ENCODE measurements around the gene CDC34. TPM values are rescaled to one million over a fixed set of nuclear protein-coding genes. Genes with fewer than 3 reads are reported as not detected.

Gene CDC34
- total and polyA plus RNA-seq, 5 donors from 2014 or later = 32.2 to 39.2 (median 36.9) TPM

GRCh38 chr19:560121-560520, 28.6 kb downstream of the CDC34 start:
- DNase-seq (no peak), ATAC-seq (ENCODE audit: low read depth in 2 of 2) (no peak)
- Mint-ChIP-seq H3K4me1 (no peaks in the 10 kb centered on the region), H3K36me3 (no peaks in the 10 kb centered on the region), H3K27me3 (no peaks in the 10 kb centered on the region), H3K27ac (no peak overlapping the region), H3K4me3 (peak overlapping the region in 1 of 4 donors; percentile 15), H3K9me3 (no peaks in the 10 kb centered on the region)
- no peaks in the 10 kb centered on the region for H3K27me3 ChIP-seq (ENCODE audit: control insufficient read depth, insufficient read depth, low read length)
- no peaks in the 10 kb centered on the region for H3K4me1 ChIP-seq (ENCODE audit: control insufficient read depth, insufficient read depth, low read length, poor library complexity, severe bottlenecking)
- no peaks in the 10 kb centered on the region for H3K36me3 ChIP-seq (ENCODE audit: control insufficient read depth, insufficient read depth, low read length)
- no peaks in the 10 kb centered on the region for H3K9me3 ChIP-seq (ENCODE audit: control insufficient read depth in 2 of 2, low read length in 2 of 2)
- H3K27ac ChIP-seq (ENCODE audit: insufficient read depth, low read length, poor library complexity, severe bottlenecking) = no peak overlapping the region
- no peak overlapping the region for H3K4me3 ChIP-seq (ENCODE audit: low read depth, low read length)

GRCh38 chr19:566403-566802, 34.8 kb downstream of the CDC34 start:
- H3K9me3 ChIP-seq (ENCODE audit: control insufficient read depth in 2 of 2, low read length in 2 of 2) = no peaks in the 10 kb centered on the region
- Mint-ChIP-seq H3K27me3 (peaks cover 9% of the 10 kb centered on the region), H3K4me3 (peak overlapping the region in 2 of 4 donors; percentile 38 to 46), H3K27ac (no peak overlapping the region), H3K9me3 (peaks cover 0 to 4% (median 0%) of the 10 kb centered on the region in 7 donors), H3K36me3 (no peaks in the 10 kb centered on the region), H3K4me1 (peaks cover 0 to 12% (median 8%) of the 10 kb centered on the region in 4 donors)
- DNase-seq (no peak), ATAC-seq (ENCODE audit: low read depth in 2 of 2) (no peak)
- H3K4me3 ChIP-seq (ENCODE audit: low read depth, low read length) = no peak overlapping the region
- H3K27ac ChIP-seq (ENCODE audit: insufficient read depth, low read length, poor library complexity, severe bottlenecking) = no peak overlapping the region
- H3K27me3 ChIP-seq (ENCODE audit: control insufficient read depth, insufficient read depth, low read length) = no peaks in the 10 kb centered on the region
- peaks cover 3% of the 10 kb centered on the region for H3K4me1 ChIP-seq (ENCODE audit: control insufficient read depth, insufficient read depth, low read length, poor library complexity, severe bottlenecking)
- no peaks in the 10 kb centered on the region for H3K36me3 ChIP-seq (ENCODE audit: control insufficient read depth, insufficient read depth, low read length)

GRCh38 chr19:566844-567243, 35.3 kb downstream of the CDC34 start:
- DNase-seq = no peak
- Mint-ChIP-seq H3K9me3 (peaks cover 0 to 4% (median 0%) of the 10 kb centered on the region in 7 donors), H3K27me3 (peaks cover 9% of the 10 kb centered on the region), H3K4me1 (peaks cover 0 to 12% (median 9%) of the 10 kb centered on the region in 4 donors), H3K36me3 (no peaks in the 10 kb centered on the region), H3K27ac (no peak overlapping the region), H3K4me3 (peak overlapping the region in 1 of 4 donors; percentile 46)
- Histone ChIP-seq H3K27ac (ENCODE audit: insufficient read depth, low read length, poor library complexity, severe bottlenecking) (no peak overlapping the region), H3K27me3 (ENCODE audit: control insufficient read depth, insufficient read depth, low read length) (no peaks in the 10 kb centered on the region), H3K36me3 (ENCODE audit: control insufficient read depth, insufficient read depth, low read length) (no peaks in the 10 kb centered on the region), H3K9me3 (ENCODE audit: control insufficient read depth in 2 of 2, low read length in 2 of 2) (no peaks in the 10 kb centered on the region), H3K4me3 (ENCODE audit: low read depth, low read length) (no peak overlapping the region), H3K4me1 (ENCODE audit: control insufficient read depth, insufficient read depth, low read length, poor library complexity, severe bottlenecking) (peaks cover 7% of the 10 kb centered on the region)
- no peak for ATAC-seq (ENCODE audit: low read depth in 2 of 2)

GRCh38 chr19:567296-567900, 35.8 kb downstream of the CDC34 start:
- H3K4me1 Mint-ChIP-seq = peaks cover 0 to 14% (median 9%) of the 10 kb centered on the region in 4 donors
- DNase-seq = no peak
- Histone ChIP-seq H3K36me3 (ENCODE audit: control insufficient read depth, insufficient read depth, low read length) (no peaks in the 10 kb centered on the region), H3K27me3 (ENCODE audit: control insufficient read depth, insufficient read depth, low read length) (no peaks in the 10 kb centered on the region), H3K9me3 (ENCODE audit: control insufficient read depth in 2 of 2, low read length in 2 of 2) (no peaks in the 10 kb centered on the region), H3K27ac (ENCODE audit: insufficient read depth, low read length, poor library complexity, severe bottlenecking) (no peak overlapping the region), H3K4me3 (ENCODE audit: low read depth, low read length) (no peak overlapping the region), H3K4me1 (ENCODE audit: control insufficient read depth, insufficient read depth, low read length, poor library complexity, severe bottlenecking) (peaks cover 9% of the 10 kb centered on the region)
- peak overlapping the region in 1 of 4 donors; percentile 46 for H3K4me3 Mint-ChIP-seq
- no peak for ATAC-seq (ENCODE audit: low read depth in 2 of 2)
- H3K9me3 Mint-ChIP-seq = peaks cover 0 to 4% (median 0%) of the 10 kb centered on the region in 7 donors
- peaks cover 9% of the 10 kb centered on the region for H3K27me3 Mint-ChIP-seq
- H3K27ac Mint-ChIP-seq = no peak overlapping the region
- H3K36me3 Mint-ChIP-seq = no peaks in the 10 kb centered on the region

DNA sequence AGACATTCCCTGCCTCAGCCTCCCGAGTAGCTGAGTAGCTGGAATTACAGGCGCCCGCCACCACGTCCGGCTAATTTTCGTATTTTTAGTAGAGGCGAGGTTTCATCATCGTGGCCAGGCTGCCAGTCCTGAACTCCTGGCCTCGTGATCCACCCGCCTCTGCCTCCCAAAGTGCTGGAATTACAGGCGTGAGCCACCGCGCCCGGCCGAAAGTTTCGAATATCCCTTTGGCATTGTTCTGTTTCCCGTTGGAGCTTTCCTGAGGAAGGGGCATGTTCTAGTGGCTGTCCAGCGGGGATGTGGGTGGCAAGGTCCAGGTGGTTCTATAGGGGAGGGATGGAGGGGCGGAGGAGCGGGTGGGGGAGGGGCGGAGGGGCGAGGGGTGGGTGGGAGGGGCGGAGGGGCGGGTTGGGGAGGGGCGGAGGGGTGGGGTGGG, 38.7 kb downstream of the CDC34 start:
- H3K4me3 ChIP-seq (ENCODE audit: low read depth, low read length) = no peak overlapping the region
- Mint-ChIP-seq H3K4me1 (peaks cover 0 to 34% (median 18%) of the 10 kb centered on the region in 4 donors), H3K27me3 (peaks cover 9% of the 10 kb centered on the region), H3K4me3 (peak overlapping the region; percentile 78 to 94 (median 85)), H3K27ac (peak overlapping the region; percentile 62 to 80 (median 63)), H3K9me3 (peaks cover 0 to 4% (median 0%) of the 10 kb centered on the region in 7 donors), H3K36me3 (no peaks in the 10 kb centered on the region)
- no peak overlapping the region for H3K27ac ChIP-seq (ENCODE audit: insufficient read depth, low read length, poor library complexity, severe bottlenecking)
- peaks cover 32% of the 10 kb centered on the region for H3K4me1 ChIP-seq (ENCODE audit: control insufficient read depth, insufficient read depth, low read length, poor library complexity, severe bottlenecking)
- H3K36me3 ChIP-seq (ENCODE audit: control insufficient read depth, insufficient read depth, low read length) = no peaks in the 10 kb centered on the region
- DNase-seq (no peak), ATAC-seq (ENCODE audit: low read depth in 2 of 2) (no peak)
- no peaks in the 10 kb centered on the region for H3K9me3 ChIP-seq (ENCODE audit: control insufficient read depth in 2 of 2, low read length in 2 of 2)
- H3K27me3 ChIP-seq (ENCODE audit: control insufficient read depth, insufficient read depth, low read length) = no peaks in the 10 kb centered on the region

- H3K9me3 ChIP-seq (ENCODE audit: control insufficient read depth in 2 of 2, low read length in 2 of 2) = no peaks in the 10 kb centered on the region
- Mint-ChIP-seq H3K27ac (peak overlapping the region; percentile 94 to 99 (median 98)), H3K36me3 (no peaks in the 10 kb centered on the region), H3K4me3 (peak overlapping the region; percentile 91 to 99 (median 94)), H3K9me3 (peaks cover 0 to 4% (median 0%) of the 10 kb centered on the region in 7 donors), H3K27me3 (peaks cover 9% of the 10 kb centered on the region), H3K4me1 (peaks cover 0 to 37% (median 18%) of the 10 kb centered on the region in 4 donors)
- peak overlapping the region; percentile 94 for H3K27ac ChIP-seq (ENCODE audit: insufficient read depth, low read length, poor library complexity, severe bottlenecking)
- H3K36me3 ChIP-seq (ENCODE audit: control insufficient read depth, insufficient read depth, low read length) = no peaks in the 10 kb centered on the region
- peak; percentile 35 to 76 (median 52) for DNase-seq
- H3K27me3 ChIP-seq (ENCODE audit: control insufficient read depth, insufficient read depth, low read length) = no peaks in the 10 kb centered on the region
- no peak for ATAC-seq (ENCODE audit: low read depth in 2 of 2)
- H3K4me3 ChIP-seq (ENCODE audit: low read depth, low read length) = peak overlapping the region; percentile 84
- H3K4me1 ChIP-seq (ENCODE audit: control insufficient read depth, insufficient read depth, low read length, poor library complexity, severe bottlenecking) = peaks cover 38% of the 10 kb centered on the region
Observed at GRCh38 chr19:570937-571565, 39.5 kb downstream of the CDC34 start.

GRCh38 chr19:571566-571974, 40.0 kb downstream of the CDC34 start:
- no peaks in the 10 kb centered on the region for H3K9me3 ChIP-seq (ENCODE audit: control insufficient read depth in 2 of 2, low read length in 2 of 2)
- Mint-ChIP-seq H3K27me3 (peaks cover 9% of the 10 kb centered on the region), H3K9me3 (peaks cover 0 to 4% (median 0%) of the 10 kb centered on the region in 7 donors), H3K27ac (peak overlapping the region; percentile 94 to 99 (median 98)), H3K4me3 (peak overlapping the region; percentile 91 to 99 (median 94)), H3K36me3 (no peaks in the 10 kb centered on the region), H3K4me1 (peaks cover 0 to 41% (median 18%) of the 10 kb centered on the region in 4 donors)
- no peak for DNase-seq
- peaks cover 40% of the 10 kb centered on the region for H3K4me1 ChIP-seq (ENCODE audit: control insufficient read depth, insufficient read depth, low read length, poor library complexity, severe bottlenecking)
- H3K36me3 ChIP-seq (ENCODE audit: control insufficient read depth, insufficient read depth, low read length) = no peaks in the 10 kb centered on the region
- H3K27me3 ChIP-seq (ENCODE audit: control insufficient read depth, insufficient read depth, low read length) = no peaks in the 10 kb centered on the region
- H3K4me3 ChIP-seq (ENCODE audit: low read depth, low read length) = peak overlapping the region; percentile 84
- peak in 1 of 2 donors; percentile 0 for ATAC-seq (ENCODE audit: low read depth in 2 of 2)
- H3K27ac ChIP-seq (ENCODE audit: insufficient read depth, low read length, poor library complexity, severe bottlenecking) = peak overlapping the region; percentile 94

All from CD4-positive, CD25-positive, alpha-beta regulatory T cell (primary cell).